Measurements from ENCODE around the gene NEUROG2.

DNA sequence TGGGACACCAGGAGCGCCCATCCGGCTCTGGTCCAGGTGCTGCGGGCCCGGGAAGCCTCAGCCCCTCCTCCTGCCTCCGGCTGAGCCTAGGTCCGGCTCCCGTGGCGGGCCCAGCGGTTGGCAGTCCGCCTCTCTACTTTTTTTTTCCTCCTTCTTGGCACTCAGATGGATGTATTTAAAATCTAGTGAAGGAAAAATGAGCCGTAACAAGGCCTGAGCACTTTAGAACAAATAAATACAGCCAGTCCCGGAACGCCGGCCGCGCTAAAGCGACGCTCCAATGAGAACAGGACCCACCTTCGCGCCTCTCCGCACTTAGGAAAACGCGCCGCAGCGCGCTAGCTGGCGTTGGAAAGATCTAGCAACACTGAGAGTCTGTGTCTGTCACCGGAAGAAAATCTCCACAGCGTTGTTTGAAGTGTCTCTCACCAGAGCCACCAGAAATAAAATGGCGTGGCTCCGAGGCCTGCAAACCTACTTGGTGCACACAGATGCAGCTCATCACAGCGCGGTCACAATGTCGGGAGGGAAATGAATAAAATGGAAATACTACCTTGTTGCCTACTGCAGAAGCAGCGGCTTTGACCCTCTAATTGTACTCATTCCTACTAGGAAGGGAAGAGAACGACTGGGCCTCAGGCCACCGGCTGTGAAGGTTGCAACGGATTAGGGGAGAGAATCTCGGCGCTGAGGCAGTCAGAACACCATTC is 4.7 kb downstream of the NEUROG2 start:
- TF ChIP-seq, protein P1, sequence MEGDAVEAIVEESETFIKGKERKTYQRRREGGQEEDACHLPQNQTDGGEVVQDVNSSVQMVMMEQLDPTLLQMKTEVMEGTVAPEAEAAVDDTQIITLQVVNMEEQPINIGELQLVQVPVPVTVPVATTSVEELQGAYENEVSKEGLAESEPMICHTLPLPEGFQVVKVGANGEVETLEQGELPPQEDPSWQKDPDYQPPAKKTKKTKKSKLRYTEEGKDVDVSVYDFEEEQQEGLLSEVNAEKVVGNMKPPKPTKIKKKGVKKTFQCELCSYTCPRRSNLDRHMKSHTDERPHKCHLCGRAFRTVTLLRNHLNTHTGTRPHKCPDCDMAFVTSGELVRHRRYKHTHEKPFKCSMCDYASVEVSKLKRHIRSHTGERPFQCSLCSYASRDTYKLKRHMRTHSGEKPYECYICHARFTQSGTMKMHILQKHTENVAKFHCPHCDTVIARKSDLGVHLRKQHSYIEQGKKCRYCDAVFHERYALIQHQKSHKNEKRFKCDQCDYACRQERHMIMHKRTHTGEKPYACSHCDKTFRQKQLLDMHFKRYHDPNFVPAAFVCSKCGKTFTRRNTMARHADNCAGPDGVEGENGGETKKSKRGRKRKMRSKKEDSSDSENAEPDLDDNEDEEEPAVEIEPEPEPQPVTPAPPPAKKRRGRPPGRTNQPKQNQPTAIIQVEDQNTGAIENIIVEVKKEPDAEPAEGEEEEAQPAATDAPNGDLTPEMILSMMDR (conservative IDR thresholded peaks at IDR 0.05): no peak
- TF ChIP-seq ZFX (IDR thresholded peaks at IDR 0.05): no peak
